Fibroblast of lung (primary cell): ENCODE data around the gene OXCT1.

Experiments
- EZH2 ChIP-seq: IDR thresholded peaks from 2 replicates; pipeline ENCODE4 v1.5.1; 2012; ENCODE audit warnings: low read length, control low read depth, mild to moderate bottlenecking; ENCODE audit errors: missing control alignments
- TF ChIP-seq, protein P1 (sequence below), 2 donors: IDR thresholded peaks in 1 of 2; conservative IDR thresholded peaks in 1 of 2; 1 replicate in 1 of 2; 2 replicates in 1 of 2; pipeline ENCODE4 v1.5.1; 2011 to 2012; ENCODE audit warnings: low read length in 2 of 2, control low read depth in 1 of 2, inconsistent platforms in 1 of 2, low read depth in 1 of 2, mild to moderate bottlenecking in 1 of 2

DNA sequence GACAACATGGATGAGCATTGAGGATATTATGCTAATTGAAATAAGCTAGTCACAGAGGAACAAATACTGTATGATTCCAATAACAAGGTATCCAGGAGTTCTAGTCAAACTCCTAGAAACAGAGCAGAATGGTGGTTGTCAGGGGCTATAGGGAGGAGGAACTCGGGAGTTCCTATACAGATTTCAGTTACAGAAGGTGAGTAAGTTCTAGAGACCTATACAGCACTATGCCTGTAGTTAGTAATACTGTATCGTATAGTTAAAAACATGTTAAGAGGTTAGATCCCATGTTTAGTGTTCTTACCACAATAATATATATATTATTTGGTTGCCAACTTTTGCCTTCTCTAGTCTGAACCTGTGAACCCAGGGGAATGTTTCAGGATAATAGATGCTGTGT lies 7.9 kb upstream of the OXCT1 start:
- TF ChIP-seq, protein P1, sequence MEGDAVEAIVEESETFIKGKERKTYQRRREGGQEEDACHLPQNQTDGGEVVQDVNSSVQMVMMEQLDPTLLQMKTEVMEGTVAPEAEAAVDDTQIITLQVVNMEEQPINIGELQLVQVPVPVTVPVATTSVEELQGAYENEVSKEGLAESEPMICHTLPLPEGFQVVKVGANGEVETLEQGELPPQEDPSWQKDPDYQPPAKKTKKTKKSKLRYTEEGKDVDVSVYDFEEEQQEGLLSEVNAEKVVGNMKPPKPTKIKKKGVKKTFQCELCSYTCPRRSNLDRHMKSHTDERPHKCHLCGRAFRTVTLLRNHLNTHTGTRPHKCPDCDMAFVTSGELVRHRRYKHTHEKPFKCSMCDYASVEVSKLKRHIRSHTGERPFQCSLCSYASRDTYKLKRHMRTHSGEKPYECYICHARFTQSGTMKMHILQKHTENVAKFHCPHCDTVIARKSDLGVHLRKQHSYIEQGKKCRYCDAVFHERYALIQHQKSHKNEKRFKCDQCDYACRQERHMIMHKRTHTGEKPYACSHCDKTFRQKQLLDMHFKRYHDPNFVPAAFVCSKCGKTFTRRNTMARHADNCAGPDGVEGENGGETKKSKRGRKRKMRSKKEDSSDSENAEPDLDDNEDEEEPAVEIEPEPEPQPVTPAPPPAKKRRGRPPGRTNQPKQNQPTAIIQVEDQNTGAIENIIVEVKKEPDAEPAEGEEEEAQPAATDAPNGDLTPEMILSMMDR (conservative IDR thresholded peaks at IDR 0.05 in 1 of 2, IDR thresholded peaks at IDR 0.05 in 1 of 2; ENCODE audit: low read depth in 1 of 2, low read length in 2 of 2), result no peak
- no peak for TF ChIP-seq EZH2
